Osteoblast (primary cell): ENCODE data around the gene RNF215. TPM values are rescaled to one million over a fixed set of nuclear protein-coding genes. Genes with fewer than 3 reads are reported as not detected.
A peak's percentile ranks its signal among the peaks of the same experiment; 100 is the strongest.

Experiments
- DNase-seq: peaks from one replicate; pipeline ENCODE4 v3.0.0; 2011; ENCODE audit warnings: low spot score, mixed read lengths; ENCODE audit not compliant: insufficient read length; ENCODE audit errors: missing footprints
- H2AFZ ChIP-seq: 2 replicates; pipeline ENCODE4 v1.6.0; 2011; ENCODE audit warnings: mild to moderate bottlenecking, low read length
- H3K27ac ChIP-seq: 2 replicates; pipeline ENCODE4 v1.5.1; 2011; ENCODE audit warnings: mild to moderate bottlenecking, low read depth, low read length, moderate library complexity
- H3K27me3 ChIP-seq: 2 replicates; pipeline ENCODE4 v1.6.0; 2012; ENCODE audit warnings: mild to moderate bottlenecking, control low read depth, inconsistent platforms, low read length, moderate library complexity; ENCODE audit not compliant: insufficient read depth
- H3K36me3 ChIP-seq: 2 replicates; pipeline ENCODE4 v1.5.1; 2011; ENCODE audit warnings: mild to moderate bottlenecking, low read length, control low read depth, moderate library complexity; ENCODE audit not compliant: insufficient read depth
- H3K4me1 ChIP-seq: 2 replicates; pipeline ENCODE4 v1.5.1; 2011; ENCODE audit warnings: mild to moderate bottlenecking, low read length, control low read depth, moderate library complexity; ENCODE audit not compliant: insufficient read depth
- H3K4me2 ChIP-seq: 2 replicates; pipeline ENCODE4 v1.6.0; 2011; ENCODE audit warnings: mild to moderate bottlenecking, low read length; ENCODE audit not compliant: insufficient read depth
- H3K4me3 ChIP-seq: fragments of 200-600 bp; sonication (generic); 3 replicates; pipeline ENCODE4 v1.5.1; 2012; ENCODE audit warnings: mild to moderate bottlenecking, low read length, inconsistent platforms; ENCODE audit not compliant: insufficient read depth
- H3K79me2 ChIP-seq: 2 replicates; pipeline ENCODE4 v1.6.0; 2012; ENCODE audit warnings: mild to moderate bottlenecking, low read length, control low read depth, inconsistent platforms; ENCODE audit not compliant: insufficient read depth
- H3K9me3 ChIP-seq: 2 replicates; pipeline ENCODE4 v1.5.1; 2011; ENCODE audit warnings: low read depth, low read length, control low read depth
- H4K20me1 ChIP-seq: 2 replicates; pipeline ENCODE4 v1.6.0; 2012; ENCODE audit warnings: mild to moderate bottlenecking, low read length, control low read depth; ENCODE audit not compliant: insufficient read depth
- CTCF ChIP-seq: IDR thresholded peaks from 2 replicates; pipeline ENCODE4 v1.5.1; 2011; ENCODE audit warnings: mild to moderate bottlenecking, low read depth, low read length, moderate library complexity; ENCODE audit errors: extremely low read depth
- total RNA-seq: library from RNA; depleted of rRNA; stranded (reverse); fragments of >200 nt; gene quantifications from 2 replicates; pipeline ENCODE4 v1.2.3, GENCODE V29; 2012

Gene RNF215
- total RNA-seq, 1 donor = 20.6 TPM

DNA sequence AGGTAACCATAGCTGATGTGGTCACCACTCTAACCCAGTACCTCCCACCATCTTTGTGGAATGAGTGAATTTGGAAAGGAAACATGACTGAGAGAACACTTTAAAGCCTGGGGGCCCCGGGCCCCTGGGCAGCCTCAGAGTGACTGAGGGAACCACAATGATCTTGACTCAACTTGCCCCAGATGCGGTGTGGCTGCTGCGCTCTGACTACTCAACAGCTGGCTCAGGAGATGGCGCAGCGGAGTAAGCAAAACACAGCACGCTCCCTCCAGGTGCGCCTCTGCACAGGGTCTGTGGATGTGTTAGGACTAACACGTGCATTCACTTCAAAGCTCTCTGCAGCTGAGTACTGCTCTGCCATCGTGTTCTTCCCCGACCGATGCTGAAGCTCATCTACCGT is 5.9 kb downstream of the RNF215 start:
- Histone ChIP-seq H2AFZ (no peak overlapping the region), H4K20me1 (no peaks in the 10 kb centered on the region), H3K4me1 (peaks cover 5% of the 10 kb centered on the region), H3K9me3 (no peaks in the 10 kb centered on the region), H3K27ac (no peak overlapping the region), H3K36me3 (peaks cover 27% of the 10 kb centered on the region), H3K4me3 (no peak overlapping the region), H3K79me2 (peaks cover 3% of the 10 kb centered on the region), H3K4me2 (no peak overlapping the region), H3K27me3 (no peaks in the 10 kb centered on the region)
- no peak for TF ChIP-seq CTCF
- peak; percentile 37 for DNase-seq

- no peaks in the 10 kb centered on the region for H4K20me1 ChIP-seq
Measured at GRCh38 chr22:30380011-30380410, 7.2 kb downstream of the RNF215 start.

DNA sequence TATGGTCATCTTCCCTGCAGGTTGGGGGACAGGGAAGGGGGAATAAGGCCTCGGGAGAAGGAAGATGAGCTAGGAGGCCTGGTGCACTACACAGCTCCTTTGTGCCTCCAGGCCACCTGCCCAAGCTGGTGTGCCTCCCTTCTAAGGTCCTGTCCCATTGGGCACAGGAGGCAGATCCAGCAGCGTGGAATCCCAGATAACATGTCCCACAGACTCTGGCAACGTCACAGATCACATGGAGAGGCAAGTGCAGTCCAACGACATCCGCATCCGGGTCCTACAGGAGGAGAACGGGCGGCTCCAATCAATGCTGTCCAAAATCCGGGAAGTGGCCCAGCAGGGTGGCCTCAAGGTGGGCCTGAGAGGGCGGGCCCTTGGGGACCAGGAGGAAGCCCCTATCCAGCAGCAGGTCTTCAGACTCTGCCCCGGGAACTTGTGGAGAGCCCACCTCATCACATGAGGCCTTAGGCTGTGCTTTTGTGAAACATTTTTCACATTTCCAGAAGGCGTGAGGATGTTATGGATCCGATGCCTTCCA is 11.8 kb downstream of the RNF215 start:
- no peak overlapping the region for H2AFZ ChIP-seq
- H3K27me3 ChIP-seq = no peaks in the 10 kb centered on the region
- H3K36me3 ChIP-seq = peaks cover 11% of the 10 kb centered on the region
- no peak overlapping the region for H3K4me3 ChIP-seq
- peak; percentile 39 for DNase-seq
- H3K79me2 ChIP-seq = no peaks in the 10 kb centered on the region
- H3K4me2 ChIP-seq = no peak overlapping the region
- no peak for TF ChIP-seq CTCF
- H3K9me3 ChIP-seq = no peaks in the 10 kb centered on the region
- H3K4me1 ChIP-seq = no peaks in the 10 kb centered on the region
- peaks cover 4% of the 10 kb centered on the region for H4K20me1 ChIP-seq
- H3K27ac ChIP-seq = no peak overlapping the region

More at GRCh38 chr22:30380011-30380410, 7.2 kb downstream of the RNF215 start:
- Histone ChIP-seq H2AFZ (no peak overlapping the region), H3K27ac (no peak overlapping the region), H3K9me3 (no peaks in the 10 kb centered on the region), H3K36me3 (peaks cover 27% of the 10 kb centered on the region), H3K4me3 (no peak overlapping the region), H3K4me1 (no peaks in the 10 kb centered on the region), H3K27me3 (no peaks in the 10 kb centered on the region), H3K79me2 (no peaks in the 10 kb centered on the region), H3K4me2 (no peak overlapping the region)
- peak; percentile 71 for DNase-seq
- TF ChIP-seq CTCF = no peak

GRCh38 chr22:30373331-30374325 is 13.6 kb downstream of the RNF215 start:
- H2AFZ ChIP-seq = no peak overlapping the region
- H3K79me2 ChIP-seq = no peaks in the 10 kb centered on the region
- H3K4me3 ChIP-seq = no peak overlapping the region
- H3K27ac ChIP-seq = no peak overlapping the region
- no peaks in the 10 kb centered on the region for H3K27me3 ChIP-seq
- no peaks in the 10 kb centered on the region for H3K4me1 ChIP-seq
- peaks cover 8% of the 10 kb centered on the region for H3K36me3 ChIP-seq
- no peak for TF ChIP-seq CTCF
- DNase-seq = peak; percentile 68
- no peaks in the 10 kb centered on the region for H3K9me3 ChIP-seq
- H4K20me1 ChIP-seq = peaks cover 4% of the 10 kb centered on the region
- no peak overlapping the region for H3K4me2 ChIP-seq
